ENCODE data around the gene PRDX5. TPM values are rescaled to one million over a fixed set of nuclear protein-coding genes. Genes with fewer than 3 reads are reported as not detected.

Gene PRDX5
- polyA plus RNA-seq, 1 experiment = 383 TPM

GRCh38 chr11:64283092-64283491, 34.8 kb upstream of the PRDX5 start:
- DNase-seq (ENCODE audit: low read depth, low spot score) = no peak
- TF ChIP-seq CTCF (IDR thresholded peaks at IDR 0.05; ENCODE audit: low read depth, low read length) = no peak
- CTCF ChIA-PET = interaction anchor here (3.5 to 12.0 kb wide), 2 partner anchors 20 to 72 kb away, joined by 11 to 124 read pairs; partner anchors contain the start of gene CATSPERZ
- H3K9me3 ChIP-seq (ENCODE audit: control insufficient read depth, insufficient read depth, low read length) = no peaks in the 10 kb centered on the region
- no peaks in the 10 kb centered on the region for H3K27me3 ChIP-seq (ENCODE audit: control insufficient read depth, insufficient read depth, low read length)
- H3K4me3 ChIP-seq (ENCODE audit: low read depth, low read length) = no peak overlapping the region
- POLR2A ChIA-PET = interaction anchor here (0.9 to 3.7 kb wide), 2 partner anchors 12 to 42 kb away, joined by 3 to 28 read pairs; partner anchors contain the start of gene FKBP2
- H3K27ac ChIP-seq (ENCODE audit: low read depth, low read length) = no peak overlapping the region

GRCh38 chr11:64284048-64284961, 33.6 kb upstream of the PRDX5 start, which contains the start of gene BAD:
Gene BAD (minus strand): TSS chr11:64284665. CDS start chr11:64284368, 297 bp downstream.
- DNase-seq (ENCODE audit: low read depth, low spot score) = peak; percentile 68
- H3K27me3 ChIP-seq (ENCODE audit: control insufficient read depth, insufficient read depth, low read length) = no peaks in the 10 kb centered on the region
- no peaks in the 10 kb centered on the region for H3K9me3 ChIP-seq (ENCODE audit: control insufficient read depth, insufficient read depth, low read length)
- TF ChIP-seq CTCF (IDR thresholded peaks at IDR 0.05; ENCODE audit: low read depth, low read length) = no peak
- H3K4me3 ChIP-seq (ENCODE audit: low read depth, low read length) = peak within 1 kb of the TSS; percentile 73
- H3K27ac ChIP-seq (ENCODE audit: low read depth, low read length) = peak within 1 kb of the TSS; percentile 88
- POLR2A ChIA-PET = interaction anchor here (0.6 to 3.7 kb wide), 4 partner anchors 14 to 88 kb away, joined by 3 to 28 read pairs (median 6); partner anchors contain the start of gene FKBP2
- CTCF ChIA-PET = interaction anchor here (0.6 to 12.0 kb wide), 6 partner anchors 15 to 79 kb away, joined by 3 to 124 read pairs (median 4); partner anchors contain the start of gene CATSPERZ

GRCh38 chr11:64284962-64285884, 32.7 kb upstream of the PRDX5 start, which contains the start of gene GPR137:
Gene GPR137 (plus strand): TSS chr11:64285848. CDS start chr11:64286525, 677 bp downstream.
- no peak for DNase-seq (ENCODE audit: low read depth, low spot score)
- POLR2A ChIA-PET = interaction anchor here (0.5 to 3.7 kb wide), 3 partner anchors 15 to 20 kb away, joined by 3 to 28 read pairs (median 5); partner anchors contain the start of gene ESRRA

More at GRCh38 chr11:64284962-64285884, 32.7 kb upstream of the PRDX5 start, which contains the start of gene GPR137:
- TF ChIP-seq CTCF (IDR thresholded peaks at IDR 0.05; ENCODE audit: low read depth, low read length) = no peak
- Histone ChIP-seq H3K27me3 (ENCODE audit: control insufficient read depth, insufficient read depth, low read length) (no peaks in the 10 kb centered on the region), H3K9me3 (ENCODE audit: control insufficient read depth, insufficient read depth, low read length) (no peaks in the 10 kb centered on the region), H3K27ac (ENCODE audit: low read depth, low read length) (peak within 1 kb of the TSS; percentile 88), H3K4me3 (ENCODE audit: low read depth, low read length) (peak within 1 kb of the TSS; percentile 73)
- CTCF ChIA-PET = interaction anchor here (0.6 to 12.0 kb wide), 5 partner anchors 14 to 70 kb away, joined by 3 to 124 read pairs (median 3); partner anchors contain the start of gene CATSPERZ

Data from AG04450 (cell line).